ENCODE results near the gene SEPTIN1.
"Not testable (repeated sequence)": the region's sequence is repeated elsewhere in the genome, so short reads cannot be mapped to it uniquely, and the experiment has no call there.

SEPTIN1 gene

DNA sequence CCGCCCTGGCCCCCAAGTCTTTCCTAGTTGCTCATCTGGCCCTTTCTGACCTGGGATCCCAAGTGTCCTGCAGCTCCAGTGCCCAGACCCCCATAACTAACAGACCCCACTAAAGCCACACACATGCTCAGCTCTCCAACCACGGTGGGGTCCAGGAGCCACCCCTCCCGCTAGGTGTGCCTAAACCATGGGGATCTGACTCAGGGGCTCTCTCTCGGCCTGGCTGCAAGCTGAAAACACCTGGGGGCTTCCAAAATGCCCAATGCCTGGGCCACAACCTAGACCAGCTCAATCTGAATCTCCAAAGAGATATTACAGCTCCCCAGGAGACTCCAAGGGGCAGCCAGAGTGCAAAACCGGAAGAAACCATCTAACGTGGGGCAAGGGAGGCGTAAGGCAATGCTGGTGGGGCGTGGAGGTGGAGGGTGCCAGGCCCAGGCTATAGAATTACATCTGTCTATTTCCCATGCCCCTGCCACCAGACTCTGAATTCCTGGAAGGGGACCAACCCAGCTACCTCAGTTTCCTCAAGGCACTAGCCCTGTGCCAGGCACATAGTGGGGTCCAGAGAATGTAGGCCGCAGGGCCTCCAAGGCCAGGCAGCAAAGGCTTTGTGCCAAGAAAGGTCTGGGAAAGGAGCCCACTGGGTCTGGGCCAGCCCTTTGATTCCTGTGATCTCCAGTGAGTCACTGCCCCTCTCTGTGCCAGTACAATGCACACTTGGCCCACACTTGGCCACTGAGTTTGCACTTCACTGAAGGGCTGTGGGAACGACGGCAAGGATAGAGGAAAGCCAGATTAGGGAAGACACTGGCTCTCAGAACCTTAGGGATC is 30.6 kb downstream of the SEPTIN1 start:
- H3K27me3 Mint-ChIP-seq = no peaks in the 10 kb centered on the region
- peak overlapping the region; percentile 98 for H3K27ac Mint-ChIP-seq
- H3K9me3 Mint-ChIP-seq = no peaks in the 10 kb centered on the region
- DNase-seq = no peak
- H3K4me1 Mint-ChIP-seq (ENCODE audit: low read depth) = peaks cover 65% of the 10 kb centered on the region
- peaks cover 81% of the 10 kb centered on the region for H3K36me3 Mint-ChIP-seq (ENCODE audit: low read depth)
- no peak overlapping the region for H3K4me3 Mint-ChIP-seq

DNA sequence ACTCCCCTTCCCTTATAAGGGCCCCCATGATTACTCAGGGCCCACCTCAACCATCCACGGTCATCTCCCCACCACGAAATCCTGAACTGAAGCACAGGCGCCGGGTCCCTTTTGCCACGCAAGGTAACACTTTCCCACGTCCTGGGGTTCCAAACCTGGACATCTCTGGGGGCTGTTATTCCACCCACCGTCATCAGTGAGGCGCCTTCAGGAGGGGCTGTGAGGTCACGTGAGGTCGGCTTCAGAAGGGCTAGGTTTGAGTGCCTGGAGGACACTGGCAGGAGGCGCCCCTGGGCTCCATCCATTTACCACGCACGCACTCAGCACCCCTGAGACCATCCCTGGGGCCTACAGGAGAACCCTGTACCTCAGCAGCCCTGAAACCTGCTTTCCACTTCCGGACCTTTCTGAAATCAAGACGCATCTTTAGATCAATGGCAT is 31.3 kb downstream of the SEPTIN1 start:
- H3K4me3 Mint-ChIP-seq = peak overlapping the region; percentile 32
- DNase-seq = no peak
- peaks cover 58% of the 10 kb centered on the region for H3K4me1 Mint-ChIP-seq (ENCODE audit: low read depth)
- H3K36me3 Mint-ChIP-seq (ENCODE audit: low read depth) = peaks cover 74% of the 10 kb centered on the region
- peak overlapping the region; percentile 98 for H3K27ac Mint-ChIP-seq
- H3K27me3 Mint-ChIP-seq = no peaks in the 10 kb centered on the region
- no peaks in the 10 kb centered on the region for H3K9me3 Mint-ChIP-seq

DNA sequence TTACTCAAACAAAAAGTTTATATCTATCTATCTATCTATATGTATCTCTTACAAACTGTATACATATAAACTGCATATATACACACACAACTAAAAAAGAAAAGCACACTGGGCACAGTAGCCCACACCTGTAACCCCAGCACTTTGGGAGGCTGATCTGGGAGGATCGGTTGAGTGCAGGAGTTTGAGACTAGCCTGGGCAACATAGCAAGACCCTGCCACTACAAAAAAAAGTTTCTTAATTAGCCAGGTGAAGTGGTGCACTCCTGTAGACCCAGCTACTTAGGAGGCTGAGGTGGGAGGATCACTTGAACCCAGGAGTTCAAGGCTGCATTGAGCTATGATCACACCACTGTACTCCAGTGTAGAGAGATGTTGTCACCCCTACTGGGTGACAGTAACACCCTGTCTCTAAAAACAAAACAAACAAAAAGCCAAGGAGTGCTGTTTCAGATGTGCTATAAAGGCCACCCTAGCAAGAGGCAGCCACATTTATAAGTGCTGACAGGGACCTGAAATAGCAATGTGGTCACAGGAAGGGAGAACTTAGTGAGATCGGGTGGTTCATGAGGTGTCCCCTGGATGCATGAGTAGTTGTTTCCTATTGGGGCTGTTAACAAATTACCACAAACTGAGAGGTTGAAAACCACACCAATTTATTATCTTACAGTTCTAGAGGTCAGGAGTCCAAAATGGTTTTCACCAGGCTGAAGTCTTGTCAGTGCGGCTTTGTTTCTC is 32.1 kb downstream of the SEPTIN1 start:
- peak overlapping the region; percentile 32 for H3K4me3 Mint-ChIP-seq
- peaks cover 73% of the 10 kb centered on the region for H3K36me3 Mint-ChIP-seq (ENCODE audit: low read depth)
- no peaks in the 10 kb centered on the region for H3K9me3 Mint-ChIP-seq
- no peak for DNase-seq
- peaks cover 52% of the 10 kb centered on the region for H3K4me1 Mint-ChIP-seq (ENCODE audit: low read depth)
- H3K27me3 Mint-ChIP-seq = no peaks in the 10 kb centered on the region
- H3K27ac Mint-ChIP-seq = peak overlapping the region; percentile 98

DNA sequence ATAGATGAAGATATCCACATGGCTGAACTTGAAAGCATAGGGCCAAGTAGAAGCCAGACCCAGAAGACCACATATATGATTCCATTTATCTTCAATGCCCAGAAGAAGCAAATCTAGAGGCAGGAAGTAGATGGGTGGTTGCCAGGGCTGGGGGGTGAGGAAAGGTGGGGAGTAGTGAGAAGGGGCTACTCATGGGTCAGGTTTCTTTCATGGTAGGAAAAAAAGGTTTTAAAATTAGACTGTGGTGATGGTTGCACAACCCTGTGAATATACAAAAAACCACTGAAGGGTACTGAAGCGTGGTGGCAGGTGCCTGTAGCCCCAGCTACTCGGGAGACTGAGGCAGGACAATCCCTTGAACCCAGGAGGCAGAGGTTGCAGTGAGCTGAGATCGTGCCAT is 32.7 kb downstream of the SEPTIN1 start:
- H3K27ac Mint-ChIP-seq = peak overlapping the region; percentile 98
- no peak for DNase-seq
- peaks cover 49% of the 10 kb centered on the region for H3K4me1 Mint-ChIP-seq (ENCODE audit: low read depth)
- no peaks in the 10 kb centered on the region for H3K9me3 Mint-ChIP-seq
- no peaks in the 10 kb centered on the region for H3K27me3 Mint-ChIP-seq
- H3K36me3 Mint-ChIP-seq (ENCODE audit: low read depth) = peaks cover 67% of the 10 kb centered on the region
- no peak overlapping the region for H3K4me3 Mint-ChIP-seq

DNA sequence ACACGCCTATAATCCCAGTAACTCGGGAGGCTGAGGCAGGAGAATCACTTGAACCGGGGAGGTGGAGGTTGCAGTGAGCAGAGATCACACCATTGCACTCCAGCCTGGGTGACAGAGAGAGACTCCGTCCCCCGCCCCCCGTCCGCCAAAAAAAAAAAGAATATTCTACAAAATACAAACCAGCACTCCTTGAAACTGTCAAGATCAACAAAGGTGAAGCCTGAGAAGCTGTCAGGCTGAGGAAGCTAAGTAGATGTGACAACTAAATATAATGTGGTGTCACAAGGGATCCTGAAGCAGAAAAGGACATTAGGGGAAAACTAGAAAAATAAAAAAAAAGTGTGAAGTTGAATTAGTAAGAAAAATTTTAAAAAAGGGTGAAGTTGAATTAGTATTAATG is 33.4 kb downstream of the SEPTIN1 start:
- Mint-ChIP-seq H3K4me3 (no peak overlapping the region), H3K9me3 (no peaks in the 10 kb centered on the region), H3K4me1 (ENCODE audit: low read depth) (peaks cover 42% of the 10 kb centered on the region), H3K27me3 (no peaks in the 10 kb centered on the region), H3K27ac (peak overlapping the region; percentile 98), H3K36me3 (ENCODE audit: low read depth) (peaks cover 59% of the 10 kb centered on the region)
- no peak for DNase-seq

DNA sequence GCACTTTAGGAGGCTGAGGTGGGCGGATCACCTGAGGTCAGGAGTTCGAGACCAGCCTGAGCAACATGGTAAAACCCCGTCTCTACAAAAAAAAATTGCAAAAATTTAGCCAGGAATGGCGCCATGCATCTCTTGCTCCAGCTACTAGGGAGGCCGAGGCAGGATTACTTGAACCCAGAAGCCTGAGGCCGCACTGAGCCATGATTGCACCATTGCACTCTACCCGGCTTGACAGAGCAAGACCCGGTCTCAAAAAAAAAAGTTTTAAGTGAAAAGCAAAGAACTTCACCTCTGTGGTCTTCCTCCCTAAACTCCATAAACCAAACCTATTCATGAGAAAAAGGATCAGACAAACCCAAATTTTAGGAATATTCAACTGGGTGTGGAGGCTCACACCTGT is 34.2 kb downstream of the SEPTIN1 start:
- no peak for DNase-seq
- no peak overlapping the region for H3K4me3 Mint-ChIP-seq
- peaks cover 35% of the 10 kb centered on the region for H3K4me1 Mint-ChIP-seq (ENCODE audit: low read depth)
- H3K27me3 Mint-ChIP-seq = no peaks in the 10 kb centered on the region
- H3K9me3 Mint-ChIP-seq = no peaks in the 10 kb centered on the region
- peak overlapping the region; percentile 31 for H3K27ac Mint-ChIP-seq
- H3K36me3 Mint-ChIP-seq (ENCODE audit: low read depth) = peaks cover 52% of the 10 kb centered on the region

DNA sequence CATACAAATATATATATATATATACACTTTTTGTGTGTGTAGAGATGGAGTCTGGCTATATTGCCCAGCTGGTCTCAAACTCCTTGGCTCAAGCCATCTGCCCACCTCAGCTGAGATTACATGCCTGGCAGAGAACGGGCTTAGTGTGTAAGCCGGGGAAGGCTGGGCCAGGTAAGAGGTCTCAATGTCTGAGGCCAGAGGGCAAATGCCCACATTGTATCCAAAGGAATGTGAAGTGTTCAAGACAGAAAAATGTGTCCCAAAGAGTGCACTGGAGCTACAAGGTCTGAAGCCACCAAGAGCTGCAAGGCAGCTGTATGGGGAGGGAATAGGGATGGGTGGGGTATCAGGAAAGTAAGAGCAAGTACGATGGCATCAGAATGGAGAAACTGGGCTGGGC is 36.1 kb downstream of the SEPTIN1 start:
- no peak for DNase-seq
- H3K27ac Mint-ChIP-seq = no peak overlapping the region
- H3K27me3 Mint-ChIP-seq = no peaks in the 10 kb centered on the region

DNA sequence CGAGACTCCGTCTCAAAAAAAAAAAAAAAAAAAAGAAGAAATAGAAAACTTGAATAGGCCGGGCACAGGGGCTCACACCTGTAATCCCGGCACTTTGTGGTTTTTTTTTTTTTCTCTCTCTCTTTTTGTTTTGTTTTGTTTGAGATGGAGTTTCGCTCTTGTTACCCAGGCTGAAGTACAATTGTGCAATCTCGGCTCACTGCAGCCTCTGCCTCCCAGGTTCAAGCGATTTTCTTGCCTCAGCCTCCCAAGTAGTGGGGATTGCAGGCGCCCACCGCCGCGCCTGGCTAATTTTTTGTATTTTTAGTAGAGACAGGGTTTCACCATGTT is 38.9 kb downstream of the SEPTIN1 start:
- not testable (repeated sequence) for H3K4me1 Mint-ChIP-seq (ENCODE audit: low read depth); H3K27me3 Mint-ChIP-seq; H3K9me3 Mint-ChIP-seq; H3K27ac Mint-ChIP-seq; DNase-seq; H3K4me3 Mint-ChIP-seq
- H3K36me3 Mint-ChIP-seq (ENCODE audit: low read depth) = peaks cover 18% of the 10 kb centered on the region

More for the DNA sequence above, 36.1 kb downstream of the SEPTIN1 start:
- peaks cover 22% of the 10 kb centered on the region for H3K4me1 Mint-ChIP-seq (ENCODE audit: low read depth)
- H3K36me3 Mint-ChIP-seq (ENCODE audit: low read depth) = peaks cover 36% of the 10 kb centered on the region
- no peak overlapping the region for H3K4me3 Mint-ChIP-seq
- no peaks in the 10 kb centered on the region for H3K9me3 Mint-ChIP-seq

DNA sequence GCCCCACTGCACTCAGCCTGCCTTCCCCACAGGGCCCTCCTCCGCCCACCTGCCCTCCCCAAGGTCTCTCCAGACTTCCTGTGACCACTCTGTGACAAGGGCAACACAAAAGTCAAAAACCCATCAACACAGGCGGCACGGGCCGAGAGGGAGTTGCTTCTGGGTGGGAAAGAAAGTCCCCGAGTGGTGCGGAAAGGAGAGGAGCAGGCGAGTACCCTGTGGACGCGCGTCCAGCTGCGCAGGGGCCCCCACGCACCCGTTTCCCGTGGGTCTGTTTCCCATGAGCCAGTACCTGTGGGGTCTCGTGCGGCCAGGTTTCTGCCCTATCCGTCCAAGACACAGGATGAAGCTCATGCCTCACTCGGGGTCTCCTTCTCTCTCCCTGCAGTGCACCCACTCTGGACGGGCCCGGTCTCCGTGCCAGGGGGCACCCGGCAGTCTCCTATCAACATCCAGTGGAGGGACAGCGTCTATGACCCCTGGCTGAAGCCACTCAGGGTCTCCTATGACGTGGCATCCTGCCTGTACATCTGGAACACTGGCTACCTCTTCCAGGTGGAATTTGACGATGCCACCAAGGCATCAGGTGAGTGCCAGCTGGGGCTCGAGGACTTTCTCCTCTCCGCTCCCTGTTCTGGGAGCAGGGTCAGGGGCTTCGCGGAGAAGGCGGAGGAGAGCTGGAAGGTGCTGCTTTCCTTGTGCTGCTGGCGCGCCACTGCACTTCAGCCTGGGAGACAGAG is 39.4 kb downstream of the SEPTIN1 start:
- no peak for DNase-seq
- Mint-ChIP-seq H3K27ac (no peak overlapping the region), H3K4me1 (ENCODE audit: low read depth) (peaks cover 7% of the 10 kb centered on the region), H3K36me3 (ENCODE audit: low read depth) (peaks cover 14% of the 10 kb centered on the region), H3K4me3 (no peak overlapping the region), H3K27me3 (no peaks in the 10 kb centered on the region), H3K9me3 (no peaks in the 10 kb centered on the region)

DNA sequence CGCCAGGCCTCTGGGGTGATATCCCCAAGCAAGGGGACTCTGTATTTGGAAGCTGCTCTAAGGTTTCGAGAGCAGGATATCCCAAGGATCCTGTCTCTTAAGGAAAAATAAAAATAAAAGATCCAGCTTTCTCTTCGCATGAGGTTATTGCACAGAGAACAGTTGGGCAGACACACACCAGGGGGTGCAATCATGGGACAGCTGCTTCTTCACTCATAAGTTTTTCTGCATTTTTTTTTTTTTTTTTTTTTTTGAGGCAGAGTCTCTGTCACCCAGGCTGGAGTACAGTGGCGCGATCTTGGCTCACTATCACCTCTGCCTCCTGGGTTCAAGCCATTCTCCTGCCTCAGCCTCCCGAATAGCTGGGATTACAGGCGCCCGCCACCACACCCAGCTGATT is 40.4 kb downstream of the SEPTIN1 start:
- not testable (repeated sequence) for DNase-seq; H3K4me3 Mint-ChIP-seq; H3K27ac Mint-ChIP-seq; H3K27me3 Mint-ChIP-seq; H3K9me3 Mint-ChIP-seq; H3K4me1 Mint-ChIP-seq (ENCODE audit: low read depth)
- H3K36me3 Mint-ChIP-seq (ENCODE audit: low read depth) = peaks cover 12% of the 10 kb centered on the region

DNA sequence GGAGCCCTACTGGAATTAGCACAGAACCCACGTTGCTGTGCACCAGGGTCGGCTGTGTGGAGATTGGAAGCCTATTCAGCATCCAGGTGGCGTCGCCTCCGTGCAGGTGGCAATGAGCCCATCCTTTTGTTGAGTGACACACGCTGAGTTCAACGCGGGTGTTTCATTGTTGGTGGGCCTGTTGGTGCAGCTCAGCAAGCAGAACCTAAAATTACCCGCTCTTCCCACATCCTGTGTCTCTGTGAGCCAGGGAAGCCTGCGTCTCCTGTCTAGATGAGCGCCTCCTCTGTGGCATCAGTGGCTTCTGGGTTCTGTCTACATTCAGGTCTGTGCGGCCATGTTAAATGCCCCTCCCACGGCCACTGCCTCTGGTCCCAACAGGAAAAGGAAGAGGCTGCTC is 41.7 kb downstream of the SEPTIN1 start:
- Mint-ChIP-seq H3K4me1 (ENCODE audit: low read depth) (peaks cover 17% of the 10 kb centered on the region), H3K36me3 (ENCODE audit: low read depth) (peaks cover 12% of the 10 kb centered on the region), H3K27ac (no peak overlapping the region), H3K27me3 (no peaks in the 10 kb centered on the region), H3K9me3 (no peaks in the 10 kb centered on the region), H3K4me3 (no peak overlapping the region)
- DNase-seq = no peak

DNA sequence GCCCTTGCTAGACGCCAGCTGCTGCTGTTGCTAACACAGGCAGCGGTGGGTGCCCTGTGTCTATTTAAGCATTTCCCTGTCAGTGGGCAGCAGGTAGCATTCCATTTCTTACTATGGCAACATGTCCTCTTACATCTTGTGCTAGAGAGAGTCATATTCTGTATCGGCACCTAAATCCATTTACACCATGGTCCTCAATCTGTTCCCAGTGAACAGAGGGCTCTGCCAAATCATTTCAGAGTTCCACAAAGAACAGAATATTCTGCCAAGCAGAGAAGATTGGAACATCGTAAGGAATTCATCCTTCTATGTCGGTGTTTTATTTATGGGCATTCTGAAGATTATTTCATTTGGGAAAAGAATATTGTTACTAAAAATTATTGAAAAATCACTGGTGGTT is 43.6 kb downstream of the SEPTIN1 start:
- not testable (repeated sequence) for H3K4me3 Mint-ChIP-seq, DNase-seq, H3K27ac Mint-ChIP-seq, H3K27me3 Mint-ChIP-seq, H3K9me3 Mint-ChIP-seq
- Mint-ChIP-seq H3K36me3 (ENCODE audit: low read depth) (peaks cover 16% of the 10 kb centered on the region), H3K4me1 (ENCODE audit: low read depth) (peaks cover 20% of the 10 kb centered on the region)

DNA sequence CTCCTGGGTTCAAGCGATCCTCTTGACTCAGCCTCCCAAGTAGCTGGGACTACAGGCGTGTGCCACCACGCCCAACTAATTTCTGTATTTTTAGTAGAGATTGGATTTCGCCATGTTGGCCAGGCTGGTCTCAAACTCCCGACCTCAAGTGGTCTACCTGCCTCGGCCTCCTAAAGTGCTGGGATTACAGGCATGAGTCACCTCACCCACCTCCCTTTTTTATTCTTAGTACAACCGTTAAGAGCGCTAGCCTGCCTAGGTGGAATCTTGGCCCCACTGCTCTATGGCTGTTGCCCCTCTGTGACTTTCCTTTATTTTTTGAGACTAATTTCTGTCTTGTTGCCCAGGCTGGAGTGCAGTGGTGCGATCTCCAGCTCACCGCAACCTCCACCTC is 44.4 kb downstream of the SEPTIN1 start:
- DNase-seq, H3K27ac Mint-ChIP-seq, H3K9me3 Mint-ChIP-seq, H3K27me3 Mint-ChIP-seq, H3K4me3 Mint-ChIP-seq: not testable (repeated sequence)
- Mint-ChIP-seq H3K36me3 (ENCODE audit: low read depth) (peaks cover 13% of the 10 kb centered on the region), H3K4me1 (ENCODE audit: low read depth) (peaks cover 20% of the 10 kb centered on the region)

DNA sequence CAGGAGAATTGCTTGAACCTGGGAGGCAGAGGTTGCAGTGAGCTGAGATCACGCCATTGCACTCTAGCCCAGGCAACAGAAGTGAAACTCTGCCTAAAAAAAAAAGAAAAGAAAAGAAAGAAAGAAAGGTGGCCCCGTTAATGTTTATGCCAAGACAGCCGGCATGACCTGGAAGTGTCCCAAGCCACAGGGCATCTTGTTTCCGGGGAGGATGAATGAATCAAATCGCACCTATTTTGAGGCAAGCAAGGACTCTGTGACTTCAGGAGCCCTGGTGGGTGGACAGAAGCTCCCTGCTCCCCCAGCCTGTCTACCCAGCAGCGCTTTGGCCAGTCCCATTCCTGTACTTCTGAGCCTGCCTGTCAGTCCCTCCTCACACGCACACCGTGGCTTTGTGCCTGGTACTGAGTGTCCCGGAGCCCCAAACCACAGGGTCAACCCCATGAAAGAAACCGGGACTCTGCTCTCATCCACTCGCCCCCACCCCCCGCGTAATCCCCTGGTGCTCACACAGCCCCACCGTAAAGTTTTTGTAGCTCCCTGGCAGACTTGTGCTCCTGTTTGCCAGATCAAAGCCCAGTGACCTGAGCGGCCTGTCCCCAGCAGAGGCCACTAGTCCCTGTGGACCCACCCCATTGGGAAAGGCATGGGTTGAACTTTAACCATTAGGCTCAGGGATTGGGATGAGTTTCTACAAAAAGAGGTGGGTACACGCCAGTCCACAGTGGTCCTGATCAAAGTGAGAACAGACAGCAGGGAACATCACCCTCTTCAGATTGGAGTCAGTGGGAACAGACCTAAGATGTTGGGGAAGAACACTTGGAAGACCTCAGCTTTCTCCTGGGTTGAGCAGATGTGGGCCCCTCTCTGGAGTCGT is 46.5 kb downstream of the SEPTIN1 start:
- no peak for DNase-seq
- Mint-ChIP-seq H3K9me3 (no peaks in the 10 kb centered on the region), H3K4me3 (peak overlapping the region; percentile 90)

More for the DNA sequence above, 46.5 kb downstream of the SEPTIN1 start:
- H3K36me3 Mint-ChIP-seq (ENCODE audit: low read depth) = peaks cover 17% of the 10 kb centered on the region
- peak overlapping the region; percentile 89 for H3K27ac Mint-ChIP-seq
- H3K27me3 Mint-ChIP-seq = no peaks in the 10 kb centered on the region
- H3K4me1 Mint-ChIP-seq (ENCODE audit: low read depth) = peaks cover 29% of the 10 kb centered on the region

Data from activated T-cell treated with anti-CD3 and anti-CD28 coated beads, Interleukin-2, amount 50 U/mL, for 24 hours (primary cell).